ENCODE measurements around the gene PROC.
"Not testable (repeated sequence)": the region's sequence is repeated elsewhere in the genome, so short reads cannot be mapped to it uniquely, and the experiment has no call there.

PROC gene

GRCh38 chr2:127449898-127450297 is 31.7 kb downstream of the PROC start:
- Histone ChIP-seq H2BK15ac (ENCODE audit: low read depth, poor library complexity, severe bottlenecking) (no peak overlapping the region), H2AFZ (ENCODE audit: low read depth, low read length) (no peak overlapping the region), H3K79me1 (replicated peaks; ENCODE audit: low read length, poor library complexity, severe bottlenecking) (no peaks in the 10 kb centered on the region), H2AK5ac (ENCODE audit: low read length, severe bottlenecking) (no peak overlapping the region), H3K14ac (ENCODE audit: low read length in 2 of 2) (no peak overlapping the region), H3K27me3 (ENCODE audit: control insufficient read depth in 1 of 2, insufficient read depth in 1 of 2, low read length in 2 of 2) (no peaks in the 10 kb centered on the region), H3K18ac (ENCODE audit: low read depth in 1 of 2, low read length in 2 of 2) (no peak overlapping the region), H3K9ac (ENCODE audit: low read length) (no peak overlapping the region), H2BK120ac (ENCODE audit: low read depth, low read length) (no peak overlapping the region), H2BK5ac (ENCODE audit: low read depth, low read length, poor library complexity, severe bottlenecking) (no peak overlapping the region), H4K8ac (ENCODE audit: low read length) (no peak overlapping the region), H4K91ac (ENCODE audit: low read length) (no peak overlapping the region), H3K27ac (ENCODE audit: low read length, poor library complexity, severe bottlenecking) (no peak overlapping the region), H3K4me3 (ENCODE audit: insufficient read depth in 1 of 2, low read depth in 1 of 2, low read length in 2 of 2) (no peak overlapping the region), H3K36me3 (ENCODE audit: control insufficient read depth in 1 of 2, insufficient read depth in 2 of 2, low read depth in 1 of 2, low read length in 2 of 2) (peaks cover 0 to 10% of the 10 kb centered on the region in 2 experiments), H3K9me3 (ENCODE audit: control insufficient read depth, low read length) (no peaks in the 10 kb centered on the region), H3K23ac (ENCODE audit: low read length in 2 of 2) (no peak overlapping the region), H2BK12ac (ENCODE audit: low read length in 2 of 2) (no peak overlapping the region), H3K4me1 (ENCODE audit: control insufficient read depth, insufficient read depth, low read depth, low read length) (no peaks in the 10 kb centered on the region), H3K4ac (ENCODE audit: low read depth in 1 of 2, low read length in 2 of 2) (no peak overlapping the region), H3K4me2 (ENCODE audit: low read length, poor library complexity, severe bottlenecking) (no peak overlapping the region)
- 97% methylated on average over 4 of the region's 4 CpGs for WGBS
- DNase-seq: no peak

- Histone ChIP-seq H3K4me2 (ENCODE audit: low read length, poor library complexity, severe bottlenecking) (no peak overlapping the region), H3K27me3 (ENCODE audit: control insufficient read depth in 1 of 2, insufficient read depth in 1 of 2, low read length in 2 of 2) (no peaks in the 10 kb centered on the region), H3K14ac (ENCODE audit: low read length in 2 of 2) (peak overlapping the region in 1 of 2 experiments; percentile 36), H2BK5ac (ENCODE audit: low read depth, low read length, poor library complexity, severe bottlenecking) (no peak overlapping the region), H2AFZ (ENCODE audit: low read depth, low read length) (no peak overlapping the region), H3K79me1 (replicated peaks; ENCODE audit: low read length, poor library complexity, severe bottlenecking) (no peaks in the 10 kb centered on the region), H2AK5ac (ENCODE audit: low read length, severe bottlenecking) (no peak overlapping the region), H2BK15ac (ENCODE audit: low read depth, poor library complexity, severe bottlenecking) (no peak overlapping the region), H3K4ac (ENCODE audit: low read depth in 1 of 2, low read length in 2 of 2) (no peak overlapping the region), H3K4me1 (ENCODE audit: control insufficient read depth, insufficient read depth, low read depth, low read length) (peaks cover 2% of the 10 kb centered on the region), H3K36me3 (ENCODE audit: control insufficient read depth in 1 of 2, insufficient read depth in 2 of 2, low read depth in 1 of 2, low read length in 2 of 2) (peaks cover 0 to 10% of the 10 kb centered on the region in 2 experiments), H2BK120ac (ENCODE audit: low read depth, low read length) (no peak overlapping the region), H3K9me3 (ENCODE audit: control insufficient read depth, low read length) (no peaks in the 10 kb centered on the region), H4K8ac (ENCODE audit: low read length) (no peak overlapping the region), H3K4me3 (ENCODE audit: insufficient read depth in 1 of 2, low read depth in 1 of 2, low read length in 2 of 2) (no peak overlapping the region), H2BK12ac (ENCODE audit: low read length in 2 of 2) (no peak overlapping the region), H3K9ac (ENCODE audit: low read length) (no peak overlapping the region), H4K91ac (ENCODE audit: low read length) (peak overlapping the region; percentile 29), H3K27ac (ENCODE audit: low read length, poor library complexity, severe bottlenecking) (no peak overlapping the region), H3K18ac (ENCODE audit: low read depth in 1 of 2, low read length in 2 of 2) (no peak overlapping the region), H3K23ac (ENCODE audit: low read length in 2 of 2) (no peak overlapping the region)
- DNase-seq: no peak
- WGBS: 88% methylated on average over 6 of the region's 6 CpGs
These were observed 33.8 kb downstream of the PROC start for GRCh38 chr2:127451981-127452380.

- not testable (repeated sequence) for H3K9ac ChIP-seq (ENCODE audit: low read length); H3K9me3 ChIP-seq (ENCODE audit: control insufficient read depth, low read length); H3K4me2 ChIP-seq (ENCODE audit: low read length, poor library complexity, severe bottlenecking); H3K23ac ChIP-seq (ENCODE audit: low read length in 2 of 2); H4K91ac ChIP-seq (ENCODE audit: low read length); H3K27me3 ChIP-seq (ENCODE audit: control insufficient read depth in 1 of 2, insufficient read depth in 1 of 2, low read length in 2 of 2); H2BK120ac ChIP-seq (ENCODE audit: low read depth, low read length); H3K4me1 ChIP-seq (ENCODE audit: control insufficient read depth, insufficient read depth, low read depth, low read length); DNase-seq; H3K18ac ChIP-seq (ENCODE audit: low read depth in 1 of 2, low read length in 2 of 2); H3K4ac ChIP-seq (ENCODE audit: low read depth in 1 of 2, low read length in 2 of 2); H3K27ac ChIP-seq (ENCODE audit: low read length, poor library complexity, severe bottlenecking); H2BK12ac ChIP-seq (ENCODE audit: low read length in 2 of 2); H2BK15ac ChIP-seq (ENCODE audit: low read depth, poor library complexity, severe bottlenecking); H2AFZ ChIP-seq (ENCODE audit: low read depth, low read length); H2BK5ac ChIP-seq (ENCODE audit: low read depth, low read length, poor library complexity, severe bottlenecking); H3K36me3 ChIP-seq (ENCODE audit: control insufficient read depth in 1 of 2, insufficient read depth in 2 of 2, low read depth in 1 of 2, low read length in 2 of 2); H3K14ac ChIP-seq (ENCODE audit: low read length in 2 of 2); H2AK5ac ChIP-seq (ENCODE audit: low read length, severe bottlenecking); H4K8ac ChIP-seq (ENCODE audit: low read length); H3K4me3 ChIP-seq (ENCODE audit: insufficient read depth in 1 of 2, low read depth in 1 of 2, low read length in 2 of 2); H3K79me1 ChIP-seq (replicated peaks; ENCODE audit: low read length, poor library complexity, severe bottlenecking)
- WGBS: 96% methylated on average over 8 of the region's 8 CpGs
These were observed 34.2 kb downstream of the PROC start for GRCh38 chr2:127452423-127452822.

GRCh38 chr2:127453013-127453391 is 34.8 kb downstream of the PROC start:
- Histone ChIP-seq H3K18ac (ENCODE audit: low read depth in 1 of 2, low read length in 2 of 2) (no peak overlapping the region), H3K27me3 (ENCODE audit: control insufficient read depth in 1 of 2, insufficient read depth in 1 of 2, low read length in 2 of 2) (no peaks in the 10 kb centered on the region), H3K14ac (ENCODE audit: low read length in 2 of 2) (no peak overlapping the region), H3K79me1 (replicated peaks; ENCODE audit: low read length, poor library complexity, severe bottlenecking) (no peaks in the 10 kb centered on the region), H2AK5ac (ENCODE audit: low read length, severe bottlenecking) (no peak overlapping the region), H3K27ac (ENCODE audit: low read length, poor library complexity, severe bottlenecking) (no peak overlapping the region), H3K9ac (ENCODE audit: low read length) (no peak overlapping the region), H2BK5ac (ENCODE audit: low read depth, low read length, poor library complexity, severe bottlenecking) (no peak overlapping the region), H3K4me1 (ENCODE audit: control insufficient read depth, insufficient read depth, low read depth, low read length) (peaks cover 2% of the 10 kb centered on the region), H3K23ac (ENCODE audit: low read length in 2 of 2) (no peak overlapping the region), H4K8ac (ENCODE audit: low read length) (no peak overlapping the region), H3K4ac (ENCODE audit: low read depth in 1 of 2, low read length in 2 of 2) (no peak overlapping the region), H4K91ac (ENCODE audit: low read length) (no peak overlapping the region), H2BK120ac (ENCODE audit: low read depth, low read length) (no peak overlapping the region), H3K9me3 (ENCODE audit: control insufficient read depth, low read length) (no peaks in the 10 kb centered on the region), H2AFZ (ENCODE audit: low read depth, low read length) (no peak overlapping the region), H3K4me2 (ENCODE audit: low read length, poor library complexity, severe bottlenecking) (no peak overlapping the region), H2BK12ac (ENCODE audit: low read length in 2 of 2) (no peak overlapping the region), H3K36me3 (ENCODE audit: control insufficient read depth in 1 of 2, insufficient read depth in 2 of 2, low read depth in 1 of 2, low read length in 2 of 2) (peaks cover 0 to 10% of the 10 kb centered on the region in 2 experiments), H3K4me3 (ENCODE audit: insufficient read depth in 1 of 2, low read depth in 1 of 2, low read length in 2 of 2) (no peak overlapping the region), H2BK15ac (ENCODE audit: low read depth, poor library complexity, severe bottlenecking) (no peak overlapping the region)
- DNase-seq: no peak
- WGBS: 95% methylated on average over 3 of the region's 3 CpGs
